Psoas muscle (tissue), 8 donors: ENCODE data around the gene ITIH2. TPM values are rescaled to one million over a fixed set of nuclear protein-coding genes. Genes with fewer than 3 reads are reported as not detected.
"Not testable (repeated sequence)": the region's sequence is repeated elsewhere in the genome, so short reads cannot be mapped to it uniquely, and the experiment has no call there.

ENCODE experiments used
- ATAC-seq, 4 donors: fragments of 200-7000 bp; cut with Tn5 transposase; one replicate each; pipeline ENCODE4 v1.9.1; 2020; ENCODE audit warnings: moderate library complexity in 3 of 4, mild to moderate bottlenecking in 2 of 4
- DNase-seq, 2 donors: peaks; one replicate each; pipeline ENCODE4 v3.0.0-alpha.2; 2020
- H3K27ac ChIP-seq: fragments of 200-600 bp; one replicate; pipeline ENCODE4 v1.8.0; 2022
- H3K27me3 ChIP-seq, 3 donors: fragments of 200-600 bp in 1 of 3; one replicate each; pipeline versions ENCODE4 v1.6.1 to v1.8.0; 2013 to 2022; ENCODE audit warnings: low read length in 2 of 3, mild to moderate bottlenecking in 2 of 3, moderate library complexity in 1 of 3; ENCODE audit not compliant: insufficient read depth in 3 of 3
- H3K36me3 ChIP-seq, 2 donors: fragments of 200-600 bp in 1 of 2; one replicate each; pipeline versions ENCODE4 v1.6.1 to v1.8.0; 2013 to 2022; ENCODE audit warnings: low read depth in 1 of 2, mild to moderate bottlenecking in 1 of 2, moderate library complexity in 1 of 2; ENCODE audit not compliant: insufficient read depth in 1 of 2
- H3K4me1 ChIP-seq: fragments of 200-600 bp; one replicate; pipeline ENCODE4 v1.8.0; 2022
- H3K4me3 ChIP-seq: fragments of 200-600 bp; one replicate; pipeline ENCODE4 v1.8.0; 2022; ENCODE audit warnings: mild to moderate bottlenecking
- H3K9me3 ChIP-seq: fragments of 200-600 bp; one replicate; pipeline ENCODE4 v1.8.0; 2022
- CTCF ChIP-seq: fragments of 200-600 bp; IDR thresholded peaks from one replicate; pipeline ENCODE4 v1.8.0; 2022; ENCODE audit warnings: antibody characterized with exemption
- WGBS, 3 donors: extraction: QIAGEN DNeasy Blood & Tissue Kit; methylation state at CpG; one replicate each; pipeline versions ENCODE4 v1.1.6 to v1.1.7; 2013; 5-methylcytosine and 5-hydroxymethylcytosine counted together
- intact Hi-C, 2 donors: fragments of 100-400 bp; cut with DNase I; formaldehyde crosslinking; loops; one replicate each; pipeline versions ENCODE4 v1.11.0 to v1.14.2; 2022
- polyA plus RNA-seq, 3 donors: library from polyadenylated mRNA; stranded (reverse); fragments of 200-250 nt; gene quantifications; one replicate each; pipeline ENCODE4 v1.2.3, GENCODE V29; 2013
- total RNA-seq, 4 donors: library from RNA; stranded (reverse); fragmentation: NEBNext Ultra II Directional in 2 of 4; extraction: Animal tissue kit (Norgen Biotek cat#: 25700) in 2 of 4; gene quantifications; one replicate each; pipeline versions ENCODE4 v1.2.1 to v1.2.4, GENCODE V29; 2021 to 2023
- donor health status: healthy with polysubstance abuse.
- donor health status: DM: no; HTN: no; CAD: no; lungs with moderate emphysema.
- donor health status: Bipolar disorder and iron deficiency.
- donor health status: healthy.
- donor health status: DM: yes; HTN: yes; CAD: no.
- donor health status: DM: no; HTN: no; CAD: no.
- donor health status: DM: no; HTN: no; CAD: no.
- donor health status: DM: yes; HTN: yes; CAD: no.

The ITIH2 gene
- total and polyA plus RNA-seq, 7 donors: 0.15 TPM; not detected in 6

- Histone ChIP-seq H3K4me1 (no peaks in the 10 kb centered on the region), H3K27me3 (no peaks in the 10 kb centered on the region), H3K9me3 (peaks cover 7% of the 10 kb centered on the region), H3K27ac (no peak overlapping the region), H3K4me3 (no peak overlapping the region), H3K36me3 (no peaks in the 10 kb centered on the region)
- DNase-seq (peak; percentile 76 to 80), ATAC-seq (peak; percentile 52 to 82 (median 75))
- peak; percentile 76 for TF ChIP-seq CTCF
- 23 to 24% (median 23%) methylated on average over 20 of the region's 20 CpGs for WGBS, 3 donors
- intact Hi-C loops: loop anchor here (2.0 kb wide), 2 partner anchors 161 to 163 kb away; no protein-coding TSS in a partner anchor
These were observed 15.7 kb upstream of the ITIH2 start for GRCh38 chr10:7687228-7687907.

- intact Hi-C loops: no loop called here
- H3K4me1 ChIP-seq: no peaks in the 10 kb centered on the region
- no peak overlapping the region for H3K27ac ChIP-seq
- no peaks in the 10 kb centered on the region for H3K36me3 ChIP-seq
- ATAC-seq: no peak
- no peak for DNase-seq
- H3K27me3 ChIP-seq: no peaks in the 10 kb centered on the region
- no peak overlapping the region for H3K4me3 ChIP-seq
- no peak for TF ChIP-seq CTCF
- H3K9me3 ChIP-seq: peaks cover 7% of the 10 kb centered on the region
These were observed 13.5 kb upstream of the ITIH2 start for GRCh38 chr10:7689591-7689990.

GRCh38 chr10:7690885-7691597 lies 12.1 kb upstream of the ITIH2 start:
- H3K4me3 ChIP-seq, intact Hi-C loops, ATAC-seq, H3K4me1 ChIP-seq, H3K36me3 ChIP-seq, H3K27me3 ChIP-seq, H3K9me3 ChIP-seq, DNase-seq, H3K27ac ChIP-seq: not testable (repeated sequence)
- 72 to 82% (median 77%) methylated on average over 3 of the region's 3 CpGs for WGBS, 3 donors

GRCh38 chr10:7692368-7692767 lies 10.7 kb upstream of the ITIH2 start:
- H3K27me3 ChIP-seq, H3K27ac ChIP-seq, DNase-seq, H3K9me3 ChIP-seq, intact Hi-C loops, H3K4me3 ChIP-seq, H3K36me3 ChIP-seq, H3K4me1 ChIP-seq, ATAC-seq: not testable (repeated sequence)

GRCh38 chr10:7693194-7693593 lies 9.9 kb upstream of the ITIH2 start:
- ATAC-seq, H3K9me3 ChIP-seq, H3K27ac ChIP-seq, DNase-seq, H3K27me3 ChIP-seq, intact Hi-C loops, H3K4me3 ChIP-seq, H3K36me3 ChIP-seq, H3K4me1 ChIP-seq: not testable (repeated sequence)

GRCh38 chr10:7696545-7696944 lies 6.6 kb upstream of the ITIH2 start:
- H3K27ac ChIP-seq: no peak overlapping the region
- no peak overlapping the region for H3K4me3 ChIP-seq
- peaks cover 0 to 6% (median 0%) of the 10 kb centered on the region in 3 donors for H3K27me3 ChIP-seq
- no peak for TF ChIP-seq CTCF
- no peaks in the 10 kb centered on the region for H3K9me3 ChIP-seq
- H3K4me1 ChIP-seq: no peaks in the 10 kb centered on the region
- ATAC-seq (peak in 1 of 4 donors; percentile 35), DNase-seq (no peak)
- no peaks in the 10 kb centered on the region for H3K36me3 ChIP-seq
- intact Hi-C loops: no loop called here
- 30 to 50% (median 39%) methylated on average over 3 of the region's 3 CpGs for WGBS, 3 donors
